ENCODE results near the gene CDC6.

The CDC6 gene, protein sequence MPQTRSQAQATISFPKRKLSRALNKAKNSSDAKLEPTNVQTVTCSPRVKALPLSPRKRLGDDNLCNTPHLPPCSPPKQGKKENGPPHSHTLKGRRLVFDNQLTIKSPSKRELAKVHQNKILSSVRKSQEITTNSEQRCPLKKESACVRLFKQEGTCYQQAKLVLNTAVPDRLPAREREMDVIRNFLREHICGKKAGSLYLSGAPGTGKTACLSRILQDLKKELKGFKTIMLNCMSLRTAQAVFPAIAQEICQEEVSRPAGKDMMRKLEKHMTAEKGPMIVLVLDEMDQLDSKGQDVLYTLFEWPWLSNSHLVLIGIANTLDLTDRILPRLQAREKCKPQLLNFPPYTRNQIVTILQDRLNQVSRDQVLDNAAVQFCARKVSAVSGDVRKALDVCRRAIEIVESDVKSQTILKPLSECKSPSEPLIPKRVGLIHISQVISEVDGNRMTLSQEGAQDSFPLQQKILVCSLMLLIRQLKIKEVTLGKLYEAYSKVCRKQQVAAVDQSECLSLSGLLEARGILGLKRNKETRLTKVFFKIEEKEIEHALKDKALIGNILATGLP

DNA sequence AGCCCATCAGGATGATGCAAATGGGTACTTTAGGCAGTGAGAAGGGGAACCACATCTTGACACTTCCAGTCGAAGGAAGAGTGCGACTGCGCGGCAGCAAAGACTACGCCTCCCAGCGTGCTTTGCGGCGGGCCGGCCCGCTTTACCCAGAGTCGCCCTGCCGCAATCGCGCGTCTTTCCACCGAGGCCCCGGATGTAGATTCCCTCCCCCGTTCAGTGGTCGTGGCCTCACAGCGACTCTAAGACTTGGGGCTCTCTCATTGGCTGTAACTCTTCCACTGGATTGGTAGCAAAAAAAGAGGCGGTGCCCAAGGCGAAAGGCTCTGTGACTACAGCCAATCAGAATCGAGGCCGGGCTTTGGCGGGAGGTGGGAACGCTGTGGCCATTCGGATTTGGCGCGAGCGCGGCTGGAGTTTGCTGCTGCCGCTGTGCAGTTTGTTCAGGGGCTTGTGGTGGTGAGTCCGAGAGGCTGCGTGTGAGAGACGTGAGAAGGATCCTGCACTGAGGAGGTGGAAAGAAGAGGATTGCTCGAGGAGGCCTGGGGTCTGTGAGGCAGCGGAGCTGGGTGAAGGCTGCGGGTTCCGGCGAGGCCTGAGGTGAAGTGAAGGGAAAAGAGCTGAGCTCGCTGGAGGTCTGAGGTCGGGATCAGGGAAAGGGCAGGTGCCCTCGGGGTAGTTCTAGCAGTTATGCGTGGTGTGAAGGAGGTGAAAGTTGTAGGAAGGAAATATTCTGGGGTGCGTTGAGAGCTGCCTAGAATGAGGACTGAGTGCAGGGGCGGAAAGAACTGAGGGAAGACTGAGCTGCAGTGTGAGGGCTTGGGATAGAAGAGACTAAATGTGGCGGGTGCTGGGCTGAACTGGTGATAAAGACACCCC lies at the start of gene CDC6:
Gene CDC6, plus strand, starts transcription at position 386 of the 876 bp plus-strand sequence. CDS start 1,542 bp downstream, outside the sequence.
- peak; percentile 99 for DNase-seq (ENCODE audit: low spot score)

DNA sequence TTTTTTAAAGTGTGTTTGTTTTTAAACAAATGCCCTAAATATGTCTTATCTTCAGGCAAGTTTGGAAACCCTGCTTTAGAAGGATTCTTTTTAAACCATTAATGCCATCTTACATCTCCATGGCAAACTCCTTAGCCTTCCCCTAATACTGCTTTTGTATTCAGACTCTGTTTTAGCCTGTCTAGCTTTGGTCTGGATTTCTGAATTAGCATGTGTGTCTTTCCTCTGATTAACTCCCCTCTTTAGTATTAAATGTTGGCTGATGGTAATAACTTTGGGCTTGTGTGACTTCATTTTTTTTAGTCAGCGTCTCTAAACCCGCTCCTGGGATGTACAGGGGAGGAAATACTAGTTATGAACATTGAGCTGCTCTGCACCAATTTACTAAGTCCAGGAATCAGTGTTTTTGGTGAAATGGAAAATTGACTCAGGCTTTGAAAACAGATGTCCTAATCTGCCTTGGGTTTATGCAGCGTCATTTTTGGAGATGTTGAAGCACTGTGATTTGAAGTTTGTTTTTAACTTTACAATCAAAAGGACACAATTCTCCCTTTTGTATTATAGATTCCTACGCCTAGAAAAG lies 46.3 kb upstream of the CDC6 start:
- DNase-seq (ENCODE audit: low spot score) = no peak

DNA sequence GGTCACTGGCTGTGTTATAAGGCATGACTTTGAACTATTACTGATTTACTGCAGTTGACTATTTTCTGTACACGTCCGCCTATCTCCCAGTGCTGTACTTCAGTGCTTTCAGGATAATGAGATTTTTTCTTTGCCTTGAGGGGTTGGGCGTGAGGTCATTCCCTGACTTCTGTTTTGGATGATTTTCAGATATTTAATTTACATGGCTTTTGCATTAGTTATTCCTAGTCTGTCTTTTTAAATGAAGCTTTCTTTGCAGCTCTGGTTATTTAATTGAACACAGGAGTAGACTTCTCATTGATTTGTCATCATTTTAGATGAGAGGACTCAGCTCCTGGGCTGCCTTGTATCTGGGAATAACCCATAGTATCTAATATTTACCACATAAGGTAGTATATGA lies 44.9 kb upstream of the CDC6 start:
- no peak for DNase-seq (ENCODE audit: low spot score)

DNA sequence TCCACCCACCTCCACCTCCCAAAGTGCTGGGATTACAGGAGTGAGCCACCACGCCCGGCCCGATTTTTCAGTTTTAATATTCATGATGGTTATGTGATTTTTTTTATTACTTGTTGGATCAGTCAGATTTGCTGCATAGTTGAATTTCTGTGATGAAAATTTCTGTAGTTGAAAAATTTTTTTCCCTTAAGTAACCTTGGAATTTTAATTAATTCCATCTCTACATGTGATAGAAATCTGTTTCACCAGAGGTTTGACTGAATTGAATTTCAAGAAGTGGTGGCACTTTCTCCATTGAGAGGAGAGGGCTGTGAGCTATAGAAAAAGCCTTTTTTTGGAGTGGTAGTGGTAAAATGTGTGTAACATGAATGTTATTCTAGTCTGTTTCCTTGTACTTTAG lies 43.9 kb upstream of the CDC6 start:
- DNase-seq (ENCODE audit: low spot score) = no peak

DNA sequence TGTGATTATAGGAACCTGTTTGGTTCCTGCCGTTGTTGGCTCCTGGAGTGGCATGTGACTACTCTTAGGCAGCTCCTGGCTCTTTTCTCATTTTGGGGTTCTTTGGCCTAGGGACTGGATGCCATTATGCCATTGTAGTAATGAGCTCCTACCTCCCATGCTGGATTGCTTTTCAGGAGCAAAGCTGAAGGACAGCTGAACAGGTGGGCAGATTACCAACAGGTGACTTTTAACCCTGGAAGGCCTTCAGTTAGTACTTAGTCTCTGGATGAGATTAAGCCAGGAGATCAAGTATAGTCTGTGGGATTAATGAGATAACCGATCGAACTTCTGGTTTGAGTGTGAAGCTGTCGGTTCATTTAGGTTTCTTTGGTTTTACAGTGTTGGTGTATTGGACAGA lies 43.4 kb upstream of the CDC6 start:
- DNase-seq (ENCODE audit: low spot score) = no peak

DNA sequence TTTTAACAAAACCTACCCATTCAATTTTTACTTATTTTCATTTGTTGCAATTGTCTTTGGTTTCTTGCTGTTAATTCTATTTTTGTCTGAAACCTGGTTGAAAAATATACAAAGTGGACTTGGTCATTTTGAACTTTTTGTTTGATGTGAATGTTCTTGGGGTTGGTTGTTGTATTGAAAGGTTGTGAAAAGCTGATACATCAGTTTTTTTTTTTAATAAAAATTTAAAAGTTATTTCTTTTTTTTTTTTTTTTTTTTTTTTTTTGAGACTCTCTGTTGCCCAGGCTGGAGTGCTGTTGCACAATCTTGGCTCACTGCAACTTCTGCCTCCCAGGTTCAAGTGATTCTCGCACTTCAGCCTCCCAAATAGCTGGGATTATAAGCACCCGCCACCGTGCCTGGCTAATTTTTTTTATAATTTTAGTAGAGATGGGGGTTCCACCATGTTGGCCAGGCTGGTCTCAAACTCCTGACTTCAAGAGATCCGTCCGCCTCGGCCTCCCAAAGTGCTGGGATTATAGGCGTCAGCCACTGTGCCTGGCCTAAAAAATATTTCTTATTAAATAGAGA lies 39.7 kb upstream of the CDC6 start:
- DNase-seq (ENCODE audit: low spot score) = no peak

DNA sequence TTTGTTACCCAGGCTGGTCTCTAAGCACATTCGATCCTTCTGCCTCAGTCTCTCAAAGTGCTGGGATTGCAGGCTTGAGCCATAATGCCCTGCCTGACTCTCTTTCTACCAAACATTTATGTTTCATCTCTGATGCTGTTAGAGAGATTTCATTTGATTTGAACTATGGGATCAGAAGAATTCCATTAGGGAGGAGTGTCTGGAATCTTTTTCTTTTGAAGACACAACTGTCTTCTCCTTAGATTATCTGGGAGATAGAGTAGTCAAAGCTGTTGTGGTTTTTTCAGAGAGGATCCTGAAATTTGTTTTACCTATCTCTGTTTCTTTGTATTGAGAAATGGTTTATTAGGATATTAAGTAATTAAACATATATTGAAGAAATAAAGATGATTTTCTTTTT lies 39.2 kb upstream of the CDC6 start:
- DNase-seq (ENCODE audit: low spot score) = no peak

DNA sequence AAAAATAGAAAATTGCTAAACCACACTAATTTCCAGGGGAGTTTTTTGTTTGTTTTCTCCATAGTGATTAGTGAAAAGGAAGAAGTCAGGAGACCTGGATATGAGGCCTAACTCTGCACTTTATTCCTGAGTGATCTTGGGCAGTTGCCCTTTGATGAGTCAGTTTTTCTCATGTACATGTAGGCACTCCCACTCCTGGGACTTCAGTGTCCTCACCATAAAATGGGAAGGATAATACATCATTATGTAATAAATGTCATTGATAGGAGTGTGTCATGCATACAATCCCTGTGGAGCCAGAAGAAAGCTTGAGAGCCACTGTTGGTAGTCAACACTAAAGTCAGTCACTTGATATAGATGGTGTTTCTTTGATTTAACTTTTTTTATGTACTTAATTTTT lies 36.1 kb upstream of the CDC6 start:
- no peak for DNase-seq (ENCODE audit: low spot score)

DNA sequence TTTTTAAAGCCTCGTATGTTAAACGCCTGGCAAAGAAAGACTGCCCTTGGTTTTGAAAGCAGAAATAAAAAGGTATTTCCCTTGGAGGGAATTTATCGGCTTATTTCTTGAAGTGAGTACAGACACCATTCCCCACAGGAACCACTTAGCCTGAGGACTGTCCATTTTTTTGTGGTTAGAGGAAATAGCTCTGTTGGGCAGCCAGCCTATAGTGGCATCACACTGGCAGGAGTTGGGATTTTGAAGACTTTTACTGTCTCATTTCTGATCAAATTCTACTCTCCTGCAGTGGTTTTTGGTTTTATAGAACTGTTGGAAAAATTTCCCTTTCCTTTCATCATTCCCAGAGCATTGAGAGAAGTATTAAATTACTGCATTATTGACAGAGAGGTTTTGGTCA lies 34.1 kb upstream of the CDC6 start:
- DNase-seq (ENCODE audit: low spot score) = no peak

DNA sequence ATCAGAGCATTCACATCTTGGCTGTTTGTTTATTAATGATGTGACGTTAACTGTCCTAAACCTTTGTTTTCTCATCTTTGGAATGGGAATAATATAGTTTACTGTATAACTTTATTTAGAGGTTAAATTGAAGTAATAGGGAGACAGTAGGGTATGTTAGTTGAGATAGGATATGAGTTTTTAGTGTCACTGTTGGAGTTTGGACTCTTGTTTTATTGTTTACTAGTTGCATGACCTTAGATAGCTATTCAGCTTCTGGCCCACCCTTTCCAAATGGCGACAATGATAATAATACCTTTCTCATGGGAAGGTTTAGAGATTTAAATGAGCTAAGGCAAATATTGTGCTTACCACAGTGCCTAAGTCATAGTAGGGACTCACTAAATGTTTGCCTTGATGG lies 28.2 kb upstream of the CDC6 start:
- DNase-seq (ENCODE audit: low spot score) = no peak

DNA sequence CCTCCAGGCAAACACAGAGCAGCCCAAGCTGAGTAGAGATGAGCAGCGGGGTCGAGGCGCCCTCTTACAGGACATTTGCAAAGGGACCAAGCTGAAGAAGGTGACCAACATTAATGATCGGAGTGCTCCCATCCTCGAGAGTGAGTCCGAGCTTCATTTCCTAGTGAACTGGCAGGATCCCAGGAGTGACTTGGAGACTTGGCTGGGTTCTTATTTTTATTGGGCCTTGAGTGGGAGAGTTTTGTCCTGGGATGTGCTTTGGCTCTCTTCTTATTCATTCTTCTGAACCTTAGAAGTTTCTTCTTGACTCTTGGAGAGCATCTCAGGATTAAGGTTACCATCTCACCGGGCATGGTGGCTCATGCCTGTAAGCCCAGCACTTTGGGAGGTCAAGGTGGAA lies 27.2 kb upstream of the CDC6 start:
- DNase-seq (ENCODE audit: low spot score) = no peak

DNA sequence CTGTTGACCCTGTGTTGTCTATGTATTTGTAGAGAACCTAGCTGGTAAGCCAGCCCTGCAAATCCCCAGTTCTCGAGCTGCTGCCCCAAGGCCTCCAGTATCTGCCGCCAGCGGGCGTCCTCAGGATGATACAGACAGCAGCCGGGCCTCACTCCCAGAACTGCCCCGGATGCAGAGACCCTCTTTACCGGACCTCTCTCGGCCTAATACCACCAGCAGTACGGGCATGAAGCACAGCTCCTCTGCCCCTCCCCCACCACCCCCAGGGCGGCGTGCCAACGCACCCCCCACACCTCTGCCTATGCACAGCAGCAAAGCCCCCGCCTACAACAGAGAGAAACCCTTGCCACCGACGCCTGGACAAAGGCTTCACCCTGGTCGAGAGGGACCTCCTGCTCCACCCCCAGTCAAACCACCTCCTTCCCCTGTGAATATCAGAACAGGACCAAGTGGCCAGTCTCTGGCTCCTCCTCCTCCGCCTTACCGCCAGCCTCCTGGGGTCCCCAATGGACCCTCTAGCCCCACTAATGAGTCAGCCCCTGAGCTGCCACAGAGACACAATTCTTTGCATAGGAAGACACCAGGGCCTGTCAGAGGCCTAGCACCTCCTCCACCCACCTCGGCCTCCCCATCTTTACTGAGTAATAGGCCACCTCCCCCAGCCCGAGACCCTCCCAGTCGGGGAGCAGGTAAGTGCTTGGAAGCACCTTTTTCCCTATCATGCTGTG lies 23.1 kb upstream of the CDC6 start:
- DNase-seq (ENCODE audit: low spot score) = no peak

DNA sequence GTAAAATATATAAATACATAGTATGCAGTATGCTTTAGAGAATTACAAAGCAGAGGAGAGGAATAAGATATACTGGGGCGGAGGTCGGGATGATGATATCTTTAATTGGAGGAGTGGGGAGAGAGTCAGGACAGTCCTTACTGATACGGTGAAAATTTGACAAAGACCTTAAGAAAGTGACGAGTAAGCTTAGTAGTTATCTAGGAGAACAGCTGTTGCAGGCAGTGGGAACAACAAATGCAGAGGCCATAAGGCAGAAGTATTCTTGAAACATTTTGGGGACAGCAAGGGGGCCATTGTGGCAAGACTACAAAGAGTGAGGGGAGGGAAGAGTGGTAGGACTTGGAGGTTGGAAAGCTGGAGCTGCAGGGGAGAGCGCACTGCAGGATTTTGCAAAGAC lies 22.3 kb upstream of the CDC6 start:
- no peak for DNase-seq (ENCODE audit: low spot score)

DNA sequence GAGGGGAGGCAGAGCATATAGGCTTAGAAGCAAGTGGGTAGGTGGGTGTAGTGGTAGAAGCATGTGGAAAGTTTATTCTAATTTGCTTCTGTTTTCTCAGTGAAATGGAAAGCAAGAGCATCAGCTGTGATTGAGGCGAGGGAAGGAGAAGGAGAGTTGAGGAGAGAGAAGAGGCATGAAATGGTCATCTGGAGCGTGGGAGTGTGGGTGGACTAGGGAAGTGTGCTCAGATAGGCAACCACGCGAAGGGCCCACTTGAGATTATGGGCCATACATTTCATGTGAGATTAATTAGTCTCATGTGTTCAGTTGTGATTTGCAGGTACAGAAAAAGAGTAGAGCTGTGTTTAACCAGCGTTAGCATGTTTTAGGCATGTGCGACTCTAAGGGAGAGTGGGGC lies 20.8 kb upstream of the CDC6 start:
- no peak for DNase-seq (ENCODE audit: low spot score)

DNA sequence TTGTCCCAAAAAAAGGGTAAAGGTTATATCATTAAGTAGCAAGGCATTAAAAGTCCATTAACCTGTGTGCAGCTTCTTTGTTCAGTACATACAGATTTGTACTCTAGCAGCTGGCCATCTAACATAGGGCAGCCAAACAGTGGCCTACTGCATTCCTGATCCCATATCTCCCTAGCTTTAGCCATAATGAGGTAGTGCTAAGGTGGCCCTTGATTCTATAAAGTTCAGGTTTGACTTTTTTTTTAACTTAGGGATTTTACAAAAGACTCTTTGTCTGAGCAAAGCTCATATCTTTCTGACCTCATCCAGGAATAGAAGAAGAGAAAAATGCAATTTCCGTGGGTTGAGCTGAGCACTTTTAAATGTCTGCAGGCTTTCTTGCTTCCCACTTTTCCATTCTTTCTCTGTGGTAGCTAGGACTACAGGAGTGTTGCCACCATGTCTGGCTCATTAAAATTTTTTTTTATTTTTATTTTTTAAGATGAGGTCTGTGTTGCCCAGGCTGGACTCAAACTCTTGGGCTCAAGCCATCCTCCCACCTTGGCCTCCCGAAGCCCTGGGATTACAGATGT lies 19.5 kb upstream of the CDC6 start:
- no peak for DNase-seq (ENCODE audit: low spot score)

DNA sequence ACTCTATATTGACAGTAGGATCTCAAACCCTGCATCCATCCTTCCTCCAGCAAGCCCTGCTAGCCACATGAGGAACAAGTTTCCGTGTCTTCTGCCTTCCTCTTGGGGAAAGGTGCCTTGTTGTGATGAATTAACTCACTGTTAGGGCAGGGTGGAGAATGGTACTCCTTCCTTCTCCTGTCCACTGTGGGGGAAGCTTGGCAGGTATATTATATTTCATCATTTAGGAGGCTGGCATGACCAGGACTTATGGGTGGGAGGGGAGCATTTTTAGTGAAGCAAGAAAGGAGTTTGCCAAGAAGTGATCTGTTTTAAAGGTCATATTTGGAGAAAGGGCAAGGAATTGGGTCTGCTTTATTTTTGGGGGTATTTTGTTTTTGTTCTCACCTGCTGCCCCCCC lies 9.3 kb upstream of the CDC6 start:
- DNase-seq (ENCODE audit: low spot score) = no peak

DNA sequence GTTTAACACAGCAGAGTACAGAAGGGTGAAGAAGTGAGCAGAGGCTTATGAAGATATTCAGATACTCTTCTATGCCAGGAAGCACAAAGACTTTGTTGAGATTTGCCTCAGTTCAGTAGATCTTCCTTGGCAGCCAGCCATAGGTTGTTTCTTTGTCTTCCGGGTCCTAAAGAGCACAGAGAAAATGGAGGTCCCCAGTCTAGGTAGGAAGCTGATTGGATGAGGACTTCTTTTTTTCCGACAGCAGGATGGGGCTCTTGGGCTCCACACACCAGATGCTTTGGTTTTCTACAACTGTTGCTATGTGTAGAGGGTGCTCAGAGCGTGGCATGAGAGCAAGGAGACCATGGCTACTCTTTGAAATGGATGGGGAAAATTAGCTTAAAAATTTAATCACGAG lies 8.3 kb upstream of the CDC6 start:
- no peak for DNase-seq (ENCODE audit: low spot score)

DNA sequence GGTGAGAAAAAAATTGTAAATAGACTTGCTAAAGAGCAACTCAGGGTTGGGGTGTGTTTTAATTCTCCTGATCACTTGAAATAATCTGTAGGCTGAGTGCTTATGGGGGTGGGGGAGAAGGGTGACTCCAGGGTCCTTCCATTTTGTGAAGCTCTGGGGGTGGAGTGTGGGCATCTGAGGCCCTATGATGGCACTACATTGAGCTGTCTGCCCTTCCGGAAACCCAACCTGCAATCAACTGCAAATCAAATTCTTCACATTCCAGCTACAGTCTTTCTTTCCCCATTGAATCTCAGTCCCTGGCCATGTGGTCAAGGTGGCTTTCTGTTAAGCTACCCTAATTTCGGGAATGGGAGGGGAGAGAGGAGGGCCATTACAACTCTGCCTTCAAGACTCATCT lies 6.0 kb upstream of the CDC6 start:
- no peak for DNase-seq (ENCODE audit: low spot score)

DNA sequence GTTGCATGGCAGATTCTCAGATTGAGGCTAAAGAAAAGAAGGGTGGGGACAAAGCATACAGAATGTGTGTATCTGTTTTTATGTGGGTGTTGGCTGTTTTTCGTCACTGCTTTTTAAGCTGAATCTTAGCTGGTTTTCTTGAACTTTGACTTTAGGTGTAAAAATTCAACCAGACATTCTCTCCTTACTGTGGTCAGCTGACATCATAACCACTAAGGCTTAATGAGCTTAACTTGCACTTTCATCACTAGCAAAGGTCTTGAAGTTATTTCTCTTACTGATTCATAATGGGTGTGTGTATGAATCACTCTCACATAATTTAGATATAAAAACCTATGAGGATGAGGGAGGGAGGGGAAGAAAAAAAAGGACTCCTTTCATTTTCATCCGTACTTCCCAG lies 4.0 kb upstream of the CDC6 start:
- DNase-seq (ENCODE audit: low spot score) = peak; percentile 76

DNA sequence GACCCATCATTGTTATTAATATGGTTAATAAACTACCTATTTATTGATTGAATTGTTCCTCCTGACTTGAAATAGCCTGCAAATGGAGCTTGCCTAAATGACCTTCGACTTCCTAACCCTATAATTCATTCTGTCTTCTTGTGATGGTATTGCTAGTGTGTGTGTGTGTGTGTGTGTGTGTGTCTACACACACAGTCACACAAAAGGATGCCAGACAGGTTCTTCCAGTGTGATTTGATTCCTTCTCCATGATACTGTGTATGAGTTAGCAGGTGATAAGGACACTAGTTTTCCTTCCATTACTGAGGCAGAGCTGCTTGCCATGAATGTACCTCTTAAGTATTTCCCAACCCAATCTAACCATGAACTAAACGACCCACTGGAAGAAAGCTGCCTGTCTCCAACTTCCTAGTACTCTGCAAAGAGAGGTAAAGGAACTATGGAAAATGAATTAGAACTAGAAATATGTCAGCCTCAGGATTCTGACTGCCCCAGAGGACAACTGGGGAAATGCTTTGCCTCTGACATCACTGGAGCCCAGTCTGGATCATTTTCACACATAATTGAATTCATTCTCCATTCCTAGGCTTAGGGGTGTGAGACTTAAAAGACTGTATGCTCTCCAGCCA lies 3.5 kb upstream of the CDC6 start:
- no peak for DNase-seq (ENCODE audit: low spot score)

DNA sequence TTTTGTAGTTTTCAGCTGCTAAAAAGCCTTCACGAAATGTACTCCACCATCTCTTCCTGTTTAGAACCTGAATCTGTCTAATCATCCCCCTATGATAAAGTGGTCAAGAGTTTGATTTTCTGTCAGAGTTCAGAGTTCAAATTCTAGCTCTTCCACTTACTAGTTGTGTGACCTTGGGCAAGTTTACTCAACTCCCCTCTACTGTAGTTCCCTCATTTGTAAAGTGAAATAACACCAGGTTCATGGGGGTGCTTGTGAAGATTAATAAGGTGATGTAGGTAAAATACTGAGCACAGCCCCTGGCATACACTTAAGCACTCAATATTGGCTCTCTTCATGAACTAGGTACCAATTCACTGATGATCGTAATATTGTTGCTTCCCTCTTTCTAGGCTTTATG lies 1.2 kb upstream of the CDC6 start:
- DNase-seq (ENCODE audit: low spot score) = no peak
